Activated CD4-positive, CD25-positive, alpha-beta regulatory T cell treated with anti-CD3 and anti-CD28 coated beads, Interleukin-2, amount 50 U/mL, for 72 hours (primary cell): ENCODE data around the gene GRIK3.

ENCODE experiments used
- DNase-seq: peaks from one replicate; pipeline ENCODE4 v3.0.0; 2021

GRIK3 gene

DNA sequence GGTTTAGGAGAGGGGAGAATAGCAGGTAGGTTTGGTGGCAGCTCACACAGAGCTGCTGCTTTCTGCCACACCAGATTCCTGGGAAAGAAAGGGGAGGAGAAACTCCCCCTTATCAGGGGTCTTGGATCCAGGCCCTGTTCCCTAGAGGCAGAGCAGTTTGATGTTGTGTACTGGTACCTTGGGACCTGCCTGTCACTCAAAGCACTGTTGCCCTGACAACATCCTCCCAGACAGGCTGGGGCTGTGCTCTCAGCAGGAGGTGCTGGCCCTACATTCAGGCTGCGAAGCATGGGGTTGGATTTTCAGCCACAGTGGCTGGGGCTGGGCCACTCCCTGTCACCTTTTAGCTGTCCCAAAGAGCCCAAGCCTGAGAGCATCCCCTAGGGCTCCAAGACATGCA is 188.0 kb downstream of the GRIK3 start:
- DNase-seq: no peak

DNA sequence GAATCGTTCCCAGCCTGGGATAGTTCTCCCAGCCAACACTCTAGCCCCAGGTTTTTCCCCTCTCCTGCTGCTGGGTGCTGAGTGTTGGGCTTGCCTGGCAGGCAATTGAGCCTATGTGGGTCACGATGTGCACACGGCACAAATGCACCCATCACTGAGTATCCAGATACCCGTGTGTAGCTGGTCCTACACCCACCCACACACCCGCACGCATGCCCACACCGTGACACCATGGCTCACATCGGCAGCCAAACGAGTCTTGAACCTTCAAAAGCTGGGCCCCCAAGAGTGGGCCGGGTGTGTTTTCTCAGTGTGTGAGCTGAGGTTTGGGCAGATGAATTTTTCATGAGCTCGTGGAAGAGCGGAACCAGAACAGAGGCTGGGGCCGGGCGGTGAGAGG is 188.5 kb downstream of the GRIK3 start:
- no peak for DNase-seq

DNA sequence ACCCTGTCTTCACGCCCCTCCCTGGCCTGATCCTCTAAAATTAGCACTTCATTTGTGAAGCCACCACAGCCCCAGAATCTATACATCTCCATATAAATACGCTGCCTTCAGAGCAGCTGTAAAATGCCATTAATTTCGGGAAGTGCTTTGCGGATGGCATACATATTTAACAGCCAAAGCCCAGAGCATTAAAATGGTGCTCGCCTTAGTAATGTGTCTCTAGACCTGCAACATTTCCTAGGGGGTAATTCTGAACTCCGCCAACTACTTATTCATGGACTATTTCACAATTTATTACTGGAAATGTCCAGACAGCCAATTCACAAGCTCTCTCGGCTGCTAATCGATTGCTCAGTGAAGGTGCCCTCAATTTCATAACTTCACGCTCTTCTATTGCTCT is 189.4 kb downstream of the GRIK3 start:
- DNase-seq: no peak

DNA sequence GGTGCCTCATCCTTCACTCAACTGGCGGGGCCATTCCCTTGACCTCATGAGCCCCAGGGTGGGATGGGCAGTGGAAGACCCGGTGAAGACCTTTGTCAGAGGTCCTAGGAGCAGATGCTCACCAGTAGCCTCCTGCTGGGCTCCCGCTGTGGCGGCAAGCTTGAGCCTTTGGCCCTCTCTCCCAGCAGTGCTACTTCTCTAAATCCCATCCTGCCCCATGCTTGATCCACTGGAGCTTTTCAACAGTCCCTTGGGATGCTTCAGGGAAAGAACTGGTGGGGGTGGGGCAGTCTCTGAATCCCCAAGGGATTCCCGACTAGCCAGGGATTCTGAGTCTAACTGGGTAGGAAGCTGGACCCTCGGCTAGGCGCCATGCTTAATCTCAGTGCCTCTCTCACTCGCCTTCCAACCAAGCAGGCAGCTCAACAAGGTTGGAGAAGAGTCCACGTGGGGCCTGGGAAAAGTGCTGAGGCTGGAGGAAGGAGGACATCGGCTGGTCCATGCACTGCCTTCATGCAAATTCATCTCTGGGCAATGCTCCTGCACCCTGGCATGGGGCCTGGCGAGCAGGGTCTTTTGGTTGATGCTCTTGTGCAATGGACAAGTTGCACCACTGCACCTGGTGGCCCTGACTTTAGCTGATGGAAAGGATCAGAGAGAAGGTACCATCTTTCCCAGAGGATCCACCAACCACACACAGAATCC is 190.3 kb downstream of the GRIK3 start:
- DNase-seq: no peak

DNA sequence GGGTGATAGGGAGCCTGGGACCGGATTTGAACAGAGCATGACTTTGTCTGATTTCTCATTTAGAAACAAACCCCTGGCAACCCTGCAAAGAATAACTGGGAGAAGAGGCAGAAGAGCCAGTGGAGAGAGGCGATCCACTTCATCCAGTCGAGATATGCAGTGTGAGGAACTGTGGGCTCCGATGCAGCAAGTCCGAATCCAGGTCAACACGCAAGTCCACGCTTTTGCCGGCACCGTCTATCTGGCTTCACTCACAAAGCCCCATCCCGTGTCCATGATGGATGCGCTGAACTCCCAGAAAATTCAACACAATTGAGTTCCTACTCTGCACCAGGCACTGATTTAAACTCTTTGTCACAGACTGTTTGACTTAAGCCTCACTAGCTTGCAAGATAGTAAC is 191.3 kb downstream of the GRIK3 start:
- DNase-seq: no peak

DNA sequence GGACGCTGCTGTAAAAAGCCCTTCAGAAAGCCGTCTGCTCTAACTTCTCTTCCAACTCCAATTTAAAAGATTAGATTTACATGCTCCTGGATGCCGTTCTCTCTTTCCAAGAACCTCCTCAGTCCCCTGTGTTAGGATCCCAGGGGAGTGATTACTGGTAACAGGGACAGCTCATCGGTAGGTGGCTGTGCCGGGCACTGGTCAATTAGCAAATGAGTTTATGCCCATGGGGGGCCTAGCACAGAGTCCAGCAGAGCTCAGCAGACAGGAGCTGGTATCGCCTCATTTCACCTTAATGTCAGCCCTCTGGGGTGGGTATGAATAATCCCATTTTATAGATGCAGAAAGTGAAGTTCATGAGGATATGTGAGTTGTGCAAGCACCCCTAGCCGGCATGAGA is 191.9 kb downstream of the GRIK3 start:
- no peak for DNase-seq

DNA sequence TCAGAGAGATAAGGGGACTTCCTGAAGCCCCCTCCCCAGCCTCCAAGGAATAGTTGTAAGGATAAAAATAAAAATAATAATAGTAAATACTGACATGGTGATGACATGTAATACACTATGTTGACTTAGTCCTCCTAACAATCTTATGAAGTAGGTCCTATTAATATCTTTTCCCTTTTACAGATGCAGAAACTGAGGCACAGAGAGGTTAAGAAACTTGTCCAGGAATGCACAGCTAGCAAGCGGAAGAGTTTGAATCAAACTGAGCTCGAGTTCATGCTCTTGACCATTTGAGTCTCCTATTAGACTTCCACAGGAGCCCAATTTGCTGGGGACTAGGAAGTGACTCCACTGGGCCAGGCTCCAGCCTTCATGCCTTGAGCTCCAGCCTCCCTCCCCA is 194.8 kb downstream of the GRIK3 start:
- DNase-seq: no peak

DNA sequence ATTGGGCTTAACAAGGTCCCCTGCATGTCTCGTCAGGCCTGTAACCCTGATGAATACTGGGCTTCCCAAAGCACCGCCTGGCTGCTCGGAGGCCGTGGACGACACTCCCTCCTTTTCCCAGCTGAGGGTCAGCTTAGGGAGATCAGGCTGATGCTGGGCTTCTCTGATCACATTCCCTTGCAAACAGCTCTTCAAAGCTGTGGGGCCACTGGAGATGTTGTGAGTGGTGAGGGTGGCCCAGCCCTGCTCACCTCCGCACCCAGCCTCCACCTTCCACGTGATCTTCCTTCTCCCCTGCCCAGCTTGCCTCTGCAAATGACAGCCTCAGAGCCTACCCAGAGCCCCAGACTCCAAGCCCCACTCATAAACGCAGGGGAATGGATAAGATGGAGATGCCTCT is 195.4 kb downstream of the GRIK3 start:
- DNase-seq: no peak

DNA sequence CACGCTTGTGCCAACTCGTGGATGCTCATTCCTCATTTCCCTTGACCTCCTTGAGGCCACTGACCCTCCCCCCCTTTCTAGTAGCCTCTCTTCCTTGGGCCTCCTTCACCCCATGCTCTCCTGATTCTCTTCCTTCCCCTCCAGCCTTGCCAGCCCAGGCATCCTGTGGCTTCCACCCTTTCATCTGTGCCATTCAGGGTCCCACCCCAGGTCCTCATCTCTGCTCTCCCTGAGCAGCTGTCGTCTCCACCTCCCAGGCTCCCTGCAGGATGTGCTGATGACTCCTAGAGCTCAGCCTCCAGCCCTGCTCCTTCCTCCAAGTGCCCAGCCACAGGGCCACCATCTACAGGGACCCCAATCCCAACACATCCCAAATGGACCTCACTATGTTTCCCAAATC is 197.4 kb downstream of the GRIK3 start:
- no peak for DNase-seq

DNA sequence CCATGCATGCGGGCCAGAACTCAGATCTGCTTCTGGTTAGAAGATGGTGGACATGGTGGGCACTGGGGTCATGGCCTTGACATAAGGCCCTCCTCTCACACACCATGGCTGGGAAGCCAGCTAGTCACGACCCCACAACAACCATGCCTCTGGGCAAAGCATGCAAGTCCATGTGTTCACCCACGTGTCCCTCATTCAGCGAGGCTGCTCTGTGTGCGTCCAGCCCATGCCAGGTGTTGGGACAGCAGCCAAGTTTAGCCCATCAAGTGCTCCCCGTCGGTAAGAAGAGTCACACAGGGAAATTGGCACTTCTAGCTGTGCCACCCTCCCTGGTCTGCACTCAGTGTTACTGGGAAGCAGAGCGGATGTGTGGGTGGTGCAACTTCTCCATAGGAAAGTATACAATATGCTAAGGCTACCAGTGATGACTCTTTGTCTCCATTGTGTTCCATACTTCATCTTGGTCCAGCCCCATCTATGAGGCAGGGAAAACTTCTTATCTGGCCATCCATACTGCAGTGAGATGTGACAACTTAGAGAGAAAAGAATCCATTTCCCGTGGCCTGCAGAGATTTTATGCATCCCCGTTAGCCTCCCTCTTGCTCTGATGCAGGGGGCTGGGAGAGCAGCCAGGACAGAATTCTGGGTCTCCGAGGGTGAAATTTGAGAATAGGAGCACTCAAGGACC is 198.0 kb downstream of the GRIK3 start:
- DNase-seq: no peak

DNA sequence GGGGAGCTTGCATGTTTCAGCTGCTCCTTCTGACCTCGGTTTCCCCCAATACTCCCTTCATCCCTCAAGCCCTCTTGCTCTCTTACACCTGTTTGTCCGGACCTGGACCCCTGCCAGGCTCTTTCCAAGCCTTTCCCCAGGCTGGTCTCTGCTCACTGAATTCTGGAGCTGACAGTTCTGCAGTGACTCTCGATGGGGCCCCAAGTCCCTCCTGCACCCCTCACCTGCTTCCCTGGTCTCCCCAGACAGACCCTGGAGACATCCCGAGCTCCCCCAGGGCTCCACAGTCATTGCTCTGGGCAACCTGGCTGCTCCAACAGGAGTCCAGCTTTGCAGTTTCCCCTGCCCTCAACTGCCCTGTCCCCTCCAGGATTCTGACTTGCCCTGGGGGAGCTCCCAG is 198.6 kb downstream of the GRIK3 start:
- no peak for DNase-seq

DNA sequence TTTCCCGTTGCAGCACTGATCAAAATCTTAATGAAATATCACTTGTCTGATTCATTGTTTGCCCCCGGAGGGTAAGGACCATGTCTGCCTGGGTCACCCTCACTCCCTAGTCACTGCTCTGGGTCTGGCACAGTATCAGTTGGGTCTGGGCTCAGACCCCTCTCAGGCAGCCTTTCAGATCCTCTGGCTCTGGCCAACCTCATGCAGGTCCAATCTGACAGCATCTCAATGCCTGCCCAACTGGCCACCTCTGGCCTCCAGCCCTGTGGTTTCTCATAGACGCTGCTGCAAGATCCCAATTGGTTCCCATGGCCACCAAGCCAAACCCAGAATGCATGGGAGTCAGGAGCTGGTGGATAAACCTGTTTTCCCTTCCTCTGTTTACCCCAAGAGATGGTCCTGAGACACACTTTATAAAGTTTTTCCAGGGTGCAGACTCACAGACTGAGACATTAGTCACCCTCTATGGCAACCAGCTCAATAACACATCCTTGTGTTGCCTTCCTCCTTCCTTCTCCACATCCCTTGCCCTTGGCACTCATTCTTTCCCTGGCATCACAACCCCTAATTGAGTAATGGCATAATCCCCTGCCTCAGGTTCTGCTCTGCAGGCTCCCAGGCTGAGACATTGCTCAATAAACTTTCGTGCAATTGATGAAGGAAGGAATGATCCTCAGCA is 199.2 kb downstream of the GRIK3 start:
- no peak for DNase-seq

DNA sequence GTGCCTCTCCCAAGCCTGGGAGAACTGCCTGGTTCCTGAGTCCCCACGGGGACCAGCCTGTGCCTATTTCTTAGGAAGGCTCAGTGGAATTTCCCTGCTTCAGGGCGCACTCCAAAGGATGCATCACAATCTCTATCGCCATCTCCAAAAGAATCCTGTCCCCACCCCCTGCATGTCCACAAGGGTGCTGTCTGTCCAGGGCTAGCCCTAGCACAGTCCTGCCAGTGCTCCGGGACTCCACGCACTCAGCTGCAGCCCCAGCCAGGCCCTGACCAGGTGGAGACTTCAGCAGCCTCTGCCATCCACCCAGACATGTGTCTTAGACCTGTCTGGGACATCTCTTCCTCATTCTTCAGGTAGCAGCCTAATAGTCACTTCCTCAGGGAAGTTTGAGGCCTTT is 199.7 kb downstream of the GRIK3 start:
- DNase-seq: no peak

DNA sequence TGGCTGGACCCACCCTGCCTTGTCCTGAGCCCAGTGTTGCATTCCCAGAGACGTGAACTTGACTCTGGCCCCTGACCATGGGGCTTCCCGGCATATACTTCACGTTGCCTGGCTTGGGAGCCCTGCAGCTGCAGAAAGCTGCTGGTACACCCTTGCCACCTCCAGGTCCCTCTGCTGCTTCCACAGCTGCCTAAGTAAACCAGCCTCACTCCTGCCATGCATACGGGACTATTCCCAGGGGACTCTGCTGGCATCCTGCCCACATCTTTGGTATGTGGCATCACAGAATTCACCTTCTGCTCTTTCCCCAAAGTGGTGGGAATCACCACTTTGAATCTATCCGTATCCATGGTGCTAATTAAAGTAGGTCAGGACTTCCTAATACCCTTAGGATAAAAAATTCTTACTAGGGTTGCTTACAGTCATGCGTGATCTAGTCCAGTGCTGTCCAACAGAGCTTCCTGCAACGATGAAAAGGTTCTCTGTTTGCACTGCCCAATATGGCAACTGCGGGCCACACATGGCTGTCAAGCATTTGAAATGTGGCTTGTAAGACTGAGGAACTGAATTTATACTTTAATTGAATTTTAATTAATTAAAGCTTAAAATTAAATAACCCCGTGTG is 203.0 kb downstream of the GRIK3 start:
- DNase-seq: no peak

DNA sequence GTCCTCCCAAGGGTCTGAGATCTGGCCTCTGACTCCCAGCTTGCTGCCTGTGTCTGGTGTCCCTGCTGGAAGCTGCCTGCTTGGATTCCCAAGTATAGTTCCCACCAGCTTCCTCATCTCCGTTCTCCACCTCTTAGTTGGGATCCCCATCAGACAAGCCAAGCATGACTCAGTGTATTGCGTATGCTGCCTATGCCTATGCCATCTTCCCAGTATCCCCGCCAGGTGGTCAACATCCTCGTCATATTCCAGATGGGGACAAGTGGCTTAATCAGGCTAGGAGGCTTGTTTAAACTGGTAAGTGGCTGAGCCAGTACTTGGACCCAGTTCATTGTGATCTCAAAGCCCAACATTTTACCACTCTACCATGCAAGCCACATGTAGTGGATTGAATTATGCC is 204.4 kb downstream of the GRIK3 start:
- no peak for DNase-seq

DNA sequence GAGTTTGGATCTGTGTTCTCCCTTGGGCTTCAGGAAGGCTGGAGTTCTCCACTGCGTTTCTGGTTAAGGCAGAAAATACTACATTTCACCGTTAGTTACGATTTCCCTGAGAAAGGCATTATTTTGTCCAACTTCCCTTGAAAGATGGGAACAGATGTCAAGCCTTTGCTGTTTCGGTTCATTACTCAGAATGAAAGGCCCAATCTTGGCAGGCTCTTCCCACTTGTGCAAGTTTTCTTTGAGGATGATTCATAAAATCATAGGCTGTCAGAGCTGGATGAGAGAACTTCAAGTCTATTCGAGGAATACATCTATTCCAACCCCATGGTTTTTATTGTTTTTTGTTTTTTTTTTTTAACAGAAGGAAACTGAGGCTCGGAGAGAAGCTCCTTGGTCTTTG is 205.2 kb downstream of the GRIK3 start:
- no peak for DNase-seq

DNA sequence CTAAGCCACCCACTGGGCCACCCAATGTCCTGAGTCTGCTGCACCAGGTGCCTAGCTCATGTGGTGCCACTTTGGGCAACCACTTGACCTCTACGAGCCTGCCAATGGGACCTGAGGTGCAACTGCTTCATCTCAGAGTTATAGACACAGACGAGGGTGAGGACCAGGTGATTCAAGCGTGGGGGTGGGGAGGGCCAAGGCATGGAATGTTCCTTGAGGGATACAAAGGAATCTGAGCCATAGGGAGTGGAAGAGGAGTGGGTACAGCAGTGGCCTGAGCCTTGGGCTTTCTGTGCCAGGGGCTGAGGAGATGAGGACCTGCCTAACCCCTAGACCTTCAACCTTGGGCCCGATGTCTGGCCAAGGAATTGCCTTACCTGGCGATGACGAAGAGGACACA is 209.1 kb downstream of the GRIK3 start:
- DNase-seq: no peak

DNA sequence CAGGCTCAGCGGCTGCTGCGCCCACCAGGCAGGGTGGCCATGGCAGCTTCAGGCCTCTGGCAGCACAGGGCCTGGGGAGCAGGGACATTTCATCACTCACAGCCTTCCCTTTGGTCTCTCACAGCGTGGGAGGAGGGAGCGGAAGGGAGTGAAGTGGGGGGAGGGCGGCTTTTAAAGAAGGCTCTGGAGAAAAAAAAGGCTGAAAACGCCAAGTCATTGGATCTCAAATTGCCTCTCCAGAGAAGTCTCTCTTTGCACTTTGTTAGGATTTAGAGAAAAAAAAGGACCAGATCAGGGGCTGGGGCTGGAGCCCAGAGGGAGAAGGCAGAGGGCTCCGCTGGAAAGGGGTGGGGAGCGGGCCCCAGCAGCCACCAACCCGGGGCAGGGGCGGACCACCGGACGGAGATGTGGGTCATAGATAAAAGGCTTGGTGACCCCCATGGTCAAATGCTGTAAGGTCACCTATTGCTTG is 209.9 kb downstream of the GRIK3 start:
- no peak for DNase-seq

DNA sequence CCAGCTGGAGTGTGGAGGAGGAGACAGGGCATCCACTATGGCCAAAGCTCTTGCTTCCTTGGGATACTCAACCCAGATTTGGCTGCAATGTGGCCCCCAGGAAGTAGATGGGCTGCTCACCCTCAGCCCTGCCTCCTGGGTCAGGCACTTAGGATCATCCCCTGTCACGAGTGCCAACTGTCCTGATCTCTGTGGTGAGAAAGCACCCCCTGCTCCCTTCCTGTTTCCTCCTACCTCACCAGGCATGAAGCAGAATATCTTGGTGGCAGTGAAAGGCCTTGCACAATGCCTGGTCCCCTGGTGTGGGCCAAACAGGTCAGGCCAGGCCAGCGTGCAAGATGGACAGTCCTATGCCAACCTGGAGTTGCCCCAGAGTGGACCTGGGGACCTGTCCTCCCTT is 211.7 kb downstream of the GRIK3 start:
- DNase-seq: no peak

DNA sequence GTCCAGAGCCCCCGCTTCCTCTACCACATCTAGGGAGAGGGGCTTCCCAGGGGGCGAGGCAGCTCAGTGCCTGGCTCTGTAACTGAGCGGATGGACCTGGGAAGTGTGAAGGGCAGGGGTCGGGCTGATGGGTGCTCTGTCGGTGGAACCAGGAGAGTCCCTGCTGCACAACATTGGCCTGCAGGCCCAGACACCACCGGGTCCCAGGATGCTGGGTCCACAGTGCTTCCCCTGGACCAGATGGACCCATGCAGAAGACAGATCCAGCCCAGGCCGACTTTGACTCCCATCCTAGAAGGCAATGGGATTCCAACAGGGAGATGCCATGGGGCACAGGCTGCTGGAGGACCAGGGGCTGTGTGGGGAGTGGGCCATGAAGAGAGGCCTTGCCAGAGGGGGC is 212.9 kb downstream of the GRIK3 start:
- no peak for DNase-seq

DNA sequence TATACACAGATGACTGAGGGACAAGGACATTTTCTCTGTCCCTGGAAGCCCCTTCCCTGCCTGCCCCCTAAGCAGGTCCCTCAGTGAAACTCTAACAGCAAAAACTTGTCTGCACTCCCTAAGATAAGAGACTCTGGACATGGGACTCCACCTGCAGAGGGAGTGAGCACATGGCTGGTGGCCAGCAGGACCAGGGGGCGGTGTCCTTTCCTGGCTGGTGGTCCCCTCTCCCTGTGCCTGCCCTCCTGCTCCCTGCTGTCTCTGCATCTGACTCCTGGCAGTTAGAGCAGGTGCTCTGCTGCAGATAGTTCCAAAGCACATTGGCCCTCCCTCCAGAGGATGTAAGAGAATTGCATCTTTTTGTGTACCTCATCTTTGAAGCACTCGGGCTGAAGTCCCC is 215.5 kb downstream of the GRIK3 start:
- DNase-seq: no peak

DNA sequence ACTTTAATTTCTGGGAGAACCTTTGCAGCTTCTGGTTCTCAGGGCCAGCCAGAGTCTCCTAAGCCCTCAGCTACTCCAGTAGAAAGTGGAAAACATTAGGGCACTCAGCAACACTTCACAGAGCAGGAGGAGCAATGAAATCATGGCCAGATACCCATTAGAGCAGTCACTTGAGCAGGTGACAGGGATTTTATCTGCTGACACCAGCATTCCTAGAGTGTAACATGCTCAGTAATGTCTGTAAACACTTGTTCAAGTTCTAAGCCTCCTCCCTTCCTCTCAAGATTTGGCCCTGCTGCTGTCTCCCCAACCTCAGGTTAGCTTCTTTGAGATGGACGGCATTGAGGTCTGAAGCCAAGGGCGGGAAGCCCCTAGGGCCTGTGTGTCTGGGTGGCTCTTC is 218.0 kb downstream of the GRIK3 start:
- no peak for DNase-seq

DNA sequence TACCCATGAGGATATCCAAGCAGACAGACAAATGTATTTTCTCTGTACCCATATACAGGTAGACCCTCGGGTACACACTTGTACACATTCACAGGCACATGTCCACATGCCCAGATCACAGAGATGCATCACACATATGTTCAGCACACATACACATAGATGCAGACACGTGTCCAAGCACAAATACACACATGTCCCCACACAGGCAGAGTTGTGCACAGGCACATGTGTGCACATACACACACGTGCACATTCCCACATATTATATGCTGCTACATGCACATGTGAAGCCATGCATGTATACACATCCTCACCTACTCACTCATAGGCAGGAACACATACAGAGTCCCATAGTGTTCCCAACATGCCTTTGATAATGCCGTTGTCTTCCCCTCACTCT is 219.5 kb downstream of the GRIK3 start:
- no peak for DNase-seq

DNA sequence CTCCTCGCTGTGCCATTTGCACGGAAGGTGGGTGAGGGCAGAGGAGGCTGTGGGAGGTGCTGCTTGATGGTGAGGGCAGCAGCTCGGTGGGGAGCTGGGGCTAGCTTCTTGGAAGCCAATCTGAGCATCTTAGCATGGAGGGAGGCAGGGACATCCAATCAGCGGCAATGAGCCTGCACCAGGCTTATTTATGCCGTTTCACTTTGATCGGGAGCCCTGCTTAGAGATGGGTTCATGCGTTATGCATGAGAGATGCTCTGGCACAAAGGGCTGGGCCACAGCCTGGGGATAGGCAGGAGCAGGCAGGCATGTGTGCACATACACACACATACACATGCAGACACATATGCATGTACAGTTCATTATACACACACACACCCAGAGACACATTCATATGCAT is 220.2 kb downstream of the GRIK3 start:
- no peak for DNase-seq
